GM10847 (cell line): ENCODE measurements around the gene TTC21B.

ENCODE experiments used
- POLR2A ChIP-seq: IDR thresholded peaks from 2 replicates; pipeline ENCODE4 v1.6.1; 2011; ENCODE audit not compliant: insufficient read length; ENCODE audit errors: extremely low read depth

Gene TTC21B

GRCh38 chr2:165898381-165898780 is 55.2 kb downstream of the TTC21B start:
- no peak for TF ChIP-seq POLR2A

GRCh38 chr2:165897726-165898125 is 55.9 kb downstream of the TTC21B start:
- TF ChIP-seq POLR2A = no peak

- no peak for TF ChIP-seq POLR2A
Observed at GRCh38 chr2:165897074-165897473, 56.5 kb downstream of the TTC21B start.

GRCh38 chr2:165895974-165896373 is 57.6 kb downstream of the TTC21B start:
- TF ChIP-seq POLR2A = no peak

GRCh38 chr2:165893556-165893955 is 60.0 kb downstream of the TTC21B start:
- TF ChIP-seq POLR2A = no peak

GRCh38 chr2:165892526-165892925 is 61.0 kb downstream of the TTC21B start:
- no peak for TF ChIP-seq POLR2A

GRCh38 chr2:165891943-165892342 is 61.6 kb downstream of the TTC21B start:
- TF ChIP-seq POLR2A = no peak

GRCh38 chr2:165891345-165891744 is 62.2 kb downstream of the TTC21B start:
- TF ChIP-seq POLR2A = no peak

- TF ChIP-seq POLR2A = no peak
Observed at GRCh38 chr2:165889798-165890197, 63.8 kb downstream of the TTC21B start.

GRCh38 chr2:165889158-165889557 is 64.4 kb downstream of the TTC21B start:
- no peak for TF ChIP-seq POLR2A

GRCh38 chr2:165888171-165888570 is 65.4 kb downstream of the TTC21B start:
- no peak for TF ChIP-seq POLR2A

GRCh38 chr2:165886487-165887146 is 67.0 kb downstream of the TTC21B start:
- no peak for TF ChIP-seq POLR2A

- TF ChIP-seq POLR2A = no peak
Observed at GRCh38 chr2:165877565-165878550, 75.7 kb downstream of the TTC21B start.

- no peak for TF ChIP-seq POLR2A
Observed at GRCh38 chr2:165876712-165877111, 76.9 kb downstream of the TTC21B start.

GRCh38 chr2:165876269-165876668 is 77.3 kb downstream of the TTC21B start:
- no peak for TF ChIP-seq POLR2A

GRCh38 chr2:165874445-165875039 is 79.0 kb downstream of the TTC21B start:
- TF ChIP-seq POLR2A = no peak
